ENCODE results near the gene EMD. TPM values are rescaled to one million over a fixed set of nuclear protein-coding genes. Genes with fewer than 3 reads are reported as not detected.

Gene EMD
- total RNA-seq, 4 donors from 2014 or later: 21.7 to 31.4 (median 26.6) TPM

Small RNA genes within 50 kb of the gene (small RNA-seq; reads per million reads assigned to genes)
- gene SNORA70: 0 reads per million in 2 donors

Other genes starting within 250 kb of the EMD start
- gene OPN1LW, start 235.1 kb upstream of the EMD start, total RNA-seq: not detected
- gene OPN1MW, start 196.7 kb upstream of the EMD start, total RNA-seq: not detected
- gene OPN1MW2, start 159.5 kb upstream of the EMD start, total RNA-seq: not detected
- not detected for gene OPN1MW3, start 121.7 kb upstream of the EMD start, total RNA-seq
- gene TEX28, start 84.2 kb upstream of the EMD start, total RNA-seq: not detected
- gene TKTL1, start 83.5 kb upstream of the EMD start, total RNA-seq: not detected
- gene FLNA, start 4.7 kb upstream of the EMD start, total RNA-seq: 100 to 1,000 TPM; 143 to 663 (median 328) TPM
- 1,000 to 10,000 TPM; 1,992 to 4,644 (median 2,626) TPM for gene RPL10, start 19.1 kb downstream of the EMD start, total RNA-seq
- 10 to 100 TPM; 23.9 to 41.2 (median 32.2) TPM for gene DNASE1L1, start 30.0 kb downstream of the EMD start, total RNA-seq
- 100 to 1,000 TPM; 105 to 147 (median 112) TPM for gene TAFAZZIN, start 32.2 kb downstream of the EMD start, total RNA-seq
- 10 to 100 TPM; 11.6 to 80.0 (median 54.9) TPM for gene ATP6AP1, start 49.4 kb downstream of the EMD start, total RNA-seq
- gene GDI1, start 57.9 kb downstream of the EMD start, total RNA-seq: 100 to 1,000 TPM in 2 of 4 donors, 10 to 100 TPM in 2; 65.2 to 278 (median 117) TPM
- 100 to 1,000 TPM in 1 of 4 donors, 10 to 100 TPM in 3; 35.6 to 212 (median 54.6) TPM for gene FAM50A, start 64.8 kb downstream of the EMD start, total RNA-seq
- gene PLXNA3, start 79.0 kb downstream of the EMD start, total RNA-seq: 10 to 100 TPM; 38.0 to 54.6 (median 48.4) TPM
- 10 to 100 TPM in 3 of 4 donors, 1 to 10 TPM in 1; 8.5 to 15.7 (median 10.8) TPM for gene LAGE3, start 100.0 kb downstream of the EMD start, total RNA-seq
- 10 to 100 TPM; 20.6 to 45.9 (median 34.6) TPM for gene UBL4A, start 107.3 kb downstream of the EMD start, total RNA-seq
- 10 to 100 TPM; 11.6 to 19.8 (median 16.5) TPM for gene SLC10A3, start 111.3 kb downstream of the EMD start, total RNA-seq
- gene FAM3A, start 136.9 kb downstream of the EMD start, total RNA-seq: 100 to 1,000 TPM in 2 of 4 donors, 10 to 100 TPM in 2; 18.2 to 117 (median 101) TPM
- 10 to 100 TPM; 14.0 to 65.2 (median 43.1) TPM for gene G6PD, start 167.6 kb downstream of the EMD start, total RNA-seq
- 10 to 100 TPM; 11.9 to 74.3 (median 23.3) TPM for gene IKBKG, start 168.3 kb downstream of the EMD start, total RNA-seq
- gene CTAG1A, start 205.8 kb downstream of the EMD start, total RNA-seq: not detected
- not detected for gene CTAG1B, start 240.0 kb downstream of the EMD start, total RNA-seq